HepG2 (cell line): ENCODE data around the gene C1orf141. TPM values are rescaled to one million over a fixed set of nuclear protein-coding genes. Genes with fewer than 3 reads are reported as not detected.

Source experiments
- ATAC-seq: fragments of 200-7000 bp; cut with Tn5 transposase; 3 replicates; pipeline ENCODE4 v1.9.1; 2020; ENCODE audit warnings: mild to moderate bottlenecking, moderate library complexity
- BruUV-seq: library from RNA; stranded (reverse); fragments of 400-500 nt; replicated peaks from 2 replicates; lab custom pipeline; 2021; lab: Mats Ljungman, UMichigan
- CTCF ChIA-PET: fragments of 300-600 bp; formaldehyde crosslinking; extraction: SDS; loops from one replicate; lab custom pipeline; 2021; ENCODE audit warnings: low total read pairs, inconsistent platforms, low intra/inter-chr PET ratio; lab: Yijun Ruan, JAX
- POLR2A ChIA-PET: fragments of 350-600 bp; sonication (Branson Sonifier 250); formaldehyde crosslinking; loops from one replicate; lab custom pipeline; 2020; ENCODE audit warnings: antibody characterized with exemption, inconsistent platforms; lab: Yijun Ruan, JAX
- DNase-seq: peaks from one replicate; pipeline ENCODE4 v3.0.0-alpha.2; 2015; ENCODE audit warnings: low spot score
- FAIRE-seq: peaks from 3 replicates; lab custom pipeline; 2011; peaks lifted over from hg19 to GRCh38; lab: Jason Lieb, UNC
- H2AFZ ChIP-seq: one replicate; pipeline ENCODE4 v1.6.1; 2011; ENCODE audit warnings: low read length, inconsistent platforms
- H3K27ac ChIP-seq: fragments of 300-600 bp; 3 replicates; pipeline ENCODE4 v1.8.0; 2011; ENCODE audit warnings: mixed run types, mild to moderate bottlenecking, mixed read lengths, low read length, inconsistent platforms; ENCODE audit not compliant: insufficient read depth; ENCODE audit errors: extremely low read length
- H3K27me3 ChIP-seq, 2 experiments: fragments of 200-600 bp in 1 of 2; 2 replicates in 1 of 2; 3 replicates in 1 of 2; pipeline versions ENCODE4 v1.6.0 to v1.8.0; 2011; ENCODE audit warnings: low read length in 2 of 2, mild to moderate bottlenecking in 2 of 2, moderate library complexity in 2 of 2, inconsistent platforms in 1 of 2; ENCODE audit not compliant: insufficient read depth in 2 of 2, control insufficient read depth in 1 of 2
- H3K36me3 ChIP-seq, 2 experiments: fragments of 200-600 bp in 1 of 2; replicated peaks in 1 of 2; 2 replicates in 1 of 2; 3 replicates in 1 of 2; pipeline versions ENCODE4 v1.5.1 to v1.8.0; 2011; ENCODE audit warnings: low read length in 2 of 2, inconsistent platforms in 1 of 2; ENCODE audit not compliant: insufficient read depth in 2 of 2, control insufficient read depth in 1 of 2
- H3K4me1 ChIP-seq: 2 replicates; pipeline ENCODE4 v1.5.1; 2012; ENCODE audit warnings: low read length, inconsistent platforms; ENCODE audit not compliant: insufficient read depth
- H3K4me2 ChIP-seq: 2 replicates; pipeline ENCODE4 v1.6.0; 2011; ENCODE audit warnings: low read depth, low read length, inconsistent platforms
- H3K4me3 ChIP-seq, 3 experiments: fragments of 200-600 bp in 1 of 3; sonication (generic), shearing (Covaris generic) in 1 of 3; replicated peaks in 1 of 3; 2 replicates each; pipeline ENCODE4 v1.5.1; 2011 to 2016; ENCODE audit warnings: low read length in 3 of 3, inconsistent platforms in 2 of 3, low read depth in 2 of 3, mild to moderate bottlenecking in 2 of 3, control low read depth in 1 of 3, mixed read lengths in 1 of 3; ENCODE audit not compliant: insufficient read depth in 1 of 3
- H3K79me2 ChIP-seq: one replicate; pipeline ENCODE4 v1.6.1; 2011; ENCODE audit warnings: low read length, inconsistent platforms; ENCODE audit not compliant: insufficient read depth
- H3K9ac ChIP-seq: 2 replicates; pipeline ENCODE4 v1.6.0; 2011; ENCODE audit warnings: mild to moderate bottlenecking, low read depth, low read length, inconsistent platforms; ENCODE audit not compliant: insufficient read depth
- H3K9me3 ChIP-seq: 2 replicates; pipeline ENCODE4 v1.5.1; 2012; ENCODE audit warnings: mild to moderate bottlenecking, low read length
- H4K20me1 ChIP-seq: 2 replicates; pipeline ENCODE4 v1.6.0; 2011; ENCODE audit warnings: inconsistent platforms, mild to moderate bottlenecking, low read length, moderate library complexity; ENCODE audit not compliant: insufficient read depth
- GATAD2A ChIP-seq: IDR thresholded peaks from 2 replicates; pipeline ENCODE4 v1.6.1; 2016
- HNRNPUL1 ChIP-seq: fragments of 200-400 bp; formaldehyde crosslinking; IDR thresholded peaks from 2 replicates; pipeline ENCODE4 v1.6.1; 2017; ENCODE audit warnings: low read depth, mild to moderate bottlenecking, low read length, moderate library complexity
- LRRFIP1 ChIP-seq: sonication (generic); formaldehyde crosslinking; conservative IDR thresholded peaks from 2 replicates; pipeline ENCODE4 v1.4.0; 2020; ENCODE audit warnings: missing genetic modification reagents
- RBFOX2 ChIP-seq: fragments of 200-400 bp; formaldehyde crosslinking; IDR thresholded peaks from 2 replicates; pipeline ENCODE4 v1.6.1; 2017; ENCODE audit warnings: low read depth, mild to moderate bottlenecking, low read length
- SALL1 ChIP-seq: sonication (generic); formaldehyde crosslinking; IDR thresholded peaks from 2 replicates; pipeline ENCODE4 v1.8.0; 2022; ENCODE audit warnings: mild to moderate bottlenecking, missing genetic modification reagents
- ZFP62 ChIP-seq: sonication (generic); formaldehyde crosslinking; IDR thresholded peaks from 2 replicates; pipeline ENCODE4 v1.4.0; 2020; ENCODE audit warnings: missing genetic modification reagents
- ZNF274 ChIP-seq: sonication (generic); formaldehyde crosslinking; IDR thresholded peaks from 2 replicates; pipeline ENCODE4 v1.5.1; 2020; ENCODE audit warnings: mild to moderate bottlenecking, missing genetic modification reagents
- ZNF431 ChIP-seq: sonication (generic); formaldehyde crosslinking; IDR thresholded peaks from 2 replicates; pipeline ENCODE4 v1.9.0; 2022; ENCODE audit warnings: missing genetic modification reagents, low read depth, mild to moderate bottlenecking, borderline replicate concordance
- ZNF558 ChIP-seq: sonication (generic); formaldehyde crosslinking; IDR thresholded peaks from 2 replicates; pipeline ENCODE4 v1.9.0; 2022; ENCODE audit warnings: mild to moderate bottlenecking, missing genetic modification reagents, borderline replicate concordance
- ZNF652 ChIP-seq: IDR thresholded peaks from 2 replicates; pipeline ENCODE4 v1.6.1; 2016; ENCODE audit warnings: low read depth, borderline replicate concordance
- ZNF7 ChIP-seq: IDR thresholded peaks from 2 replicates; pipeline ENCODE4 v1.6.1; 2016; ENCODE audit warnings: missing biosample characterization, missing genetic modification reagents
- ZNF746 ChIP-seq: sonication (generic); formaldehyde crosslinking; IDR thresholded peaks from 2 replicates; pipeline ENCODE4 v1.8.0; 2022; ENCODE audit warnings: mild to moderate bottlenecking, missing genetic modification reagents
- ZSCAN12 ChIP-seq: sonication (generic); formaldehyde crosslinking; IDR thresholded peaks from 2 replicates; pipeline ENCODE4 v1.9.0; 2021; ENCODE audit warnings: mild to moderate bottlenecking, missing genetic modification reagents
- WGBS: methylation state at CpG from one replicate; pipeline ENCODE4 v1.1.6; 2017; ENCODE audit warnings: low lambda C conversion rate; 5-methylcytosine and 5-hydroxymethylcytosine counted together
- in situ Hi-C: cut with HindIII; loops from 2 replicates; pipeline ENCODE4 v1.10.0; 2017; ENCODE audit warnings: low pct_unique_long_range_greater_than_20kb; ENCODE audit not compliant: extremely low pct_ligation_motif_present
- intact Hi-C: fragments of 100-400 bp; cut with micrococcal nuclease; formaldehyde crosslinking; loops from one replicate; pipeline ENCODE4 v1.10.0; 2022; ENCODE audit not compliant: unreplicated experiment
- polyA plus RNA-seq, 8 experiments: library from polyadenylated mRNA; depleted of rRNA in 3 of 8; stranded (reverse) in 7 of 8; unstranded in 1 of 8; fragments of >200 nt; fragmentation: Illumina TruSeq in 4 of 8; extraction: Trizol in 4 of 8; gene quantifications; 2 replicates each; pipeline versions ENCODE4 v1.2.1 to v1.2.3, GENCODE V29; 2011 to 2016; ENCODE audit warnings: low read depth in 4 of 8, missing spikeins in 1 of 8, mixed read lengths in 1 of 8; ENCODE audit not compliant: insufficient read depth in 1 of 8
- total RNA-seq, 5 experiments: library from RNA; depleted of rRNA; stranded (reverse); fragments of >200 nt; fragmentation: Illumina TruSeq; extraction: Trizol; gene quantifications; 2 replicates each; pipeline ENCODE4 v1.2.3, GENCODE V29; 2016; ENCODE audit warnings: low read depth in 1 of 5
- TF ChIP-seq, protein P1 (sequence below): sonication (generic); formaldehyde crosslinking; IDR thresholded peaks from 2 replicates; pipeline ENCODE4 v1.4.0; 2020; ENCODE audit warnings: low read depth, missing genetic modification reagents

C1orf141 gene
- total and polyA plus RNA-seq, 2 of the 13 experiments (the other 11 are each of a cell fraction or from before 2014, with no cell fraction given): not detected

DNA sequence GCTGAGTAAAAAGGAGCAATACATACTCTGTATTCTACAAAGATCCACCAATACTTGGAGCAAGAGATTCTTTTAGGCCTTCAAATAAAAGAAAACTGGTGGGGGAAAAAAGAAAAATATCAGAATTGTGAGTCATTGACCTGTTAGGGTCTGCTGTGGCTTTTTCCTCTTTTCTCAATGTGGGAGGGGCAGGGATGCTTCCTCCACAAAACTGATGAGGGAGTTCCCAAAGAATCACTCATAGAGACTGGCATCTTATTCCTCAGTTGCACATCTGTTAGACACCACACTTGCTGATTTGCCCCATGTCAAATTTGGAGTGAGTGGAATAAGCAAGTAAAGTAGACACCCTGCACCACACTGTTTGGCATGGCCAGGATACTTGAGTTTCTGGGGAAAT, 16.6 kb downstream of the C1orf141 start (continued):
- TF ChIP-seq HNRNPUL1 (no peak), ZSCAN12 (CRISPR knock-in tag) (no peak)

- Histone ChIP-seq H2AFZ (no peak overlapping the region), H3K4me2 (no peak overlapping the region), H4K20me1 (no peaks in the 10 kb centered on the region), H3K9ac (no peak overlapping the region), H3K27me3 (no peaks in the 10 kb centered on the region), H3K9me3 (no peaks in the 10 kb centered on the region; the same call in 1 of the 2 replicates), H3K27ac (no peak overlapping the region), H3K4me1 (0 out of 2 replicates have a peak, but pooled peaks cover 6% of the 10 kb centered on the region), H3K36me3 (no peaks in the 10 kb centered on the region), H3K4me3 (no peak overlapping the region), H3K79me2 (no peaks in the 10 kb centered on the region)
- intact Hi-C loops (no loop called here), in situ Hi-C loops (no loop called here)
- BruUV-seq: no TSS peak
- DNase-seq (no peak), ATAC-seq (no peak), FAIRE-seq (no peak)
- POLR2A ChIA-PET: no interaction called here
- CTCF ChIA-PET: no interaction called here
- 34% methylated on average over 2 of the region's 2 CpGs for WGBS
- TF ChIP-seq ZNF431 (CRISPR knock-in tag) (no peak), LRRFIP1 (CRISPR knock-in tag) (no peak), ZNF652 (no peak), RBFOX2 (no peak), ZNF7 (CRISPR knock-in tag) (no peak), ZNF746 (no peak), ZNF558 (CRISPR knock-in tag) (no peak), ZFP62 (CRISPR knock-in tag) (no peak), SALL1 (CRISPR knock-in tag) (no peak), GATAD2A (CRISPR knock-in tag) (no peak), ZNF274 (CRISPR knock-in tag) (no peak)
- TF ChIP-seq, protein P1, sequence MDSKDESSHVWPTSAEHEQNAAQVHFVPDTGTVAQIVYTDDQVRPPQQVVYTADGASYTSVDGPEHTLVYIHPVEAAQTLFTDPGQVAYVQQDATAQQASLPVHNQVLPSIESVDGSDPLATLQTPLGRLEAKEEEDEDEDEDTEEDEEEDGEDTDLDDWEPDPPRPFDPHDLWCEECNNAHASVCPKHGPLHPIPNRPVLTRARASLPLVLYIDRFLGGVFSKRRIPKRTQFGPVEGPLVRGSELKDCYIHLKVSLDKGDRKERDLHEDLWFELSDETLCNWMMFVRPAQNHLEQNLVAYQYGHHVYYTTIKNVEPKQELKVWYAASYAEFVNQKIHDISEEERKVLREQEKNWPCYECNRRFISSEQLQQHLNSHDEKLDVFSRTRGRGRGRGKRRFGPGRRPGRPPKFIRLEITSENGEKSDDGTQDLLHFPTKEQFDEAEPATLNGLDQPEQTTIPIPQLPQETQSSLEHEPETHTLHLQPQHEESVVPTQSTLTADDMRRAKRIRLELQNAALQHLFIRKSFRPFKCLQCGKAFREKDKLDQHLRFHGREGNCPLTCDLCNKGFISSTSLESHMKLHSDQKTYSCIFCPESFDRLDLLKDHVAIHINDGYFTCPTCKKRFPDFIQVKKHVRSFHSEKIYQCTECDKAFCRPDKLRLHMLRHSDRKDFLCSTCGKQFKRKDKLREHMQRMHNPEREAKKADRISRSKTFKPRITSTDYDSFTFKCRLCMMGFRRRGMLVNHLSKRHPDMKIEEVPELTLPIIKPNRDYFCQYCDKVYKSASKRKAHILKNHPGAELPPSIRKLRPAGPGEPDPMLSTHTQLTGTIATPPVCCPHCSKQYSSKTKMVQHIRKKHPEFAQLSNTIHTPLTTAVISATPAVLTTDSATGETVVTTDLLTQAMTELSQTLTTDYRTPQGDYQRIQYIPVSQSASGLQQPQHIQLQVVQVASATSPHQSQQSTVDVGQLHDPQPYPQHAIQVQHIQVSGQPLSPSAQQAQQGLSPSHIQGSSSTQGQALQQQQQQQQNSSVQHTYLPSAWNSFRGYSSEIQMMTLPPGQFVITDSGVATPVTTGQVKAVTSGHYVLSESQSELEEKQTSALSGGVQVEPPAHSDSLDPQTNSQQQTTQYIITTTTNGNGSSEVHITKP: no peak
These were observed 20.6 kb downstream of the C1orf141 start for GRCh38 chr1:67114162-67114561.
